ENCODE measurements around the gene TNFRSF6B.

GRCh38 chr20:63692436-63693082 lies 3.9 kb upstream of the TNFRSF6B start:
- TF ChIP-seq SP1 (IDR thresholded peaks at IDR 0.05) (no peak), ARNT (IDR thresholded peaks at IDR 0.05) (no peak), TARDBP (IDR thresholded peaks at IDR 0.05) (no peak), L3MBTL2 (conservative IDR thresholded peaks at IDR 0.05) (no peak), SUZ12 (IDR thresholded peaks at IDR 0.05) (no peak), ELF4 (IDR thresholded peaks at IDR 0.05) (no peak), BHLHE40 (IDR thresholded peaks at IDR 0.05; ENCODE audit: borderline replicate concordance) (no peak), ZNF384 (IDR thresholded peaks at IDR 0.05) (no peak), FOXM1 (IDR thresholded peaks at IDR 0.05; ENCODE audit: borderline replicate concordance) (no peak), FOXK2 (IDR thresholded peaks at IDR 0.05) (no peak), FOXA1 (IDR thresholded peaks at IDR 0.05) (no peak), HDGF (IDR thresholded peaks at IDR 0.05; ENCODE audit: borderline replicate concordance) (no peak), LEF1 (IDR thresholded peaks at IDR 0.05; ENCODE audit: borderline replicate concordance) (no peak)

Data from HEK293T (cell line).